HEK293 (cell line): ENCODE results near the gene UBL7.
A peak's percentile ranks its signal among the peaks of the same experiment; 100 is the strongest.

Experiments
- CTCF ChIA-PET: fragments of 350-600 bp; formaldehyde crosslinking; extraction: SDS; loops from one replicate; lab custom pipeline; 2021; ENCODE audit warnings: antibody characterized with exemption; lab: Yijun Ruan, JAX
- POLR2A ChIA-PET: fragments of 300-600 bp; formaldehyde crosslinking; extraction: SDS; loops from one replicate; lab custom pipeline; 2020; ENCODE audit warnings: antibody characterized with exemption, inconsistent platforms; lab: Yijun Ruan, JAX
- H3K27ac ChIP-seq: fragments of 200-500 bp; sonication (Bioruptor generic); 2 replicates; pipeline ENCODE4 v1.5.1; 2014; ENCODE audit warnings: low read depth, low read length, control low read depth, inconsistent platforms; ENCODE audit errors: extremely low read depth
- H3K36me3 ChIP-seq, 2 experiments: fragments of 200-500 bp in 1 of 2; sonication (Bioruptor generic) in 1 of 2; 1 replicate in 1 of 2; 2 replicates in 1 of 2; pipeline ENCODE4 v1.5.1; 2014 to 2017; ENCODE audit warnings: inconsistent platforms in 2 of 2, low read length in 2 of 2; ENCODE audit not compliant: control insufficient read depth in 2 of 2, insufficient read depth in 1 of 2
- H3K4me1 ChIP-seq: fragments of 200-500 bp; sonication (Bioruptor generic); 2 replicates; pipeline ENCODE4 v1.5.1; 2014; ENCODE audit warnings: mild to moderate bottlenecking, low read length, inconsistent platforms; ENCODE audit not compliant: control insufficient read depth, insufficient read depth
- H3K4me3 ChIP-seq: 2 replicates; pipeline ENCODE4 v1.5.1; 2011; ENCODE audit warnings: low read depth, mild to moderate bottlenecking, control low read depth, low read length, moderate library complexity
- H3K9me3 ChIP-seq: fragments of 200-500 bp; sonication (Bioruptor generic); 2 replicates; pipeline ENCODE4 v1.5.1; 2014; ENCODE audit warnings: low read depth, low read length, inconsistent platforms; ENCODE audit not compliant: control insufficient read depth, insufficient read depth
- ATF2 ChIP-seq: fragments of 450-650 bp; formaldehyde crosslinking; IDR thresholded peaks from 2 replicates; pipeline ENCODE4 v1.5.1; 2016; ENCODE audit warnings: missing biosample characterization, missing genetic modification characterization, low read depth
- INSM2 ChIP-seq: fragments of 450-650 bp; formaldehyde crosslinking; IDR thresholded peaks from 2 replicates; pipeline ENCODE4 v1.5.1; 2016; ENCODE audit warnings: missing biosample characterization, missing genetic modification characterization
- TCF7L2 ChIP-seq: IDR thresholded peaks from 2 replicates; pipeline ENCODE4 v1.6.1; 2011; ENCODE audit warnings: low read depth, mild to moderate bottlenecking, inconsistent platforms, low read length, moderate library complexity, borderline replicate concordance
- ZBTB17 ChIP-seq: fragments of 450-650 bp; formaldehyde crosslinking; IDR thresholded peaks from 2 replicates; pipeline ENCODE4 v1.5.1; 2016; ENCODE audit warnings: missing biosample characterization, missing genetic modification characterization
- ZEB2 ChIP-seq: fragments of 450-650 bp; formaldehyde crosslinking; IDR thresholded peaks from 2 replicates; pipeline ENCODE4 v1.5.1; 2016; ENCODE audit warnings: missing biosample characterization, missing genetic modification characterization
- ZFP3 ChIP-seq: fragments of 450-650 bp; formaldehyde crosslinking; IDR thresholded peaks from 2 replicates; pipeline ENCODE4 v1.5.1; 2016; ENCODE audit warnings: low read depth, missing biosample characterization, missing genetic modification characterization
- ZNF138 ChIP-seq: fragments of 450-650 bp; formaldehyde crosslinking; IDR thresholded peaks from 2 replicates; pipeline ENCODE4 v1.5.1; 2016; ENCODE audit warnings: missing biosample characterization, missing genetic modification characterization, borderline replicate concordance
- ZNF19 ChIP-seq: fragments of 450-650 bp; formaldehyde crosslinking; IDR thresholded peaks from 2 replicates; pipeline ENCODE4; 2016; ENCODE audit warnings: missing biosample characterization, missing genetic modification characterization, low read depth
- ZNF274 ChIP-seq, 2 experiments: fragments of 200-500 bp in 1 of 2; fragments of 450-650 bp in 1 of 2; sonication (Bioruptor generic) in 1 of 2; formaldehyde crosslinking in 1 of 2; IDR thresholded peaks; 2 replicates each; pipeline versions ENCODE4 v1.5.1 to v1.6.1; 2014 to 2016; ENCODE audit warnings: borderline replicate concordance in 1 of 2, inconsistent platforms in 1 of 2, low read length in 1 of 2, missing biosample characterization in 1 of 2, missing genetic modification characterization in 1 of 2
- ZNF426 ChIP-seq: fragments of 450-650 bp; formaldehyde crosslinking; IDR thresholded peaks from 2 replicates; pipeline ENCODE4 v1.5.1; 2017; ENCODE audit warnings: missing biosample characterization, missing genetic modification characterization, mild to moderate bottlenecking, inconsistent platforms, moderate library complexity
- ZNF548 ChIP-seq: fragments of 450-650 bp; formaldehyde crosslinking; IDR thresholded peaks from 2 replicates; pipeline ENCODE4 v1.5.1; 2016; ENCODE audit warnings: missing biosample characterization, missing genetic modification characterization
- ZNF558 ChIP-seq: fragments of 450-650 bp; formaldehyde crosslinking; IDR thresholded peaks from 2 replicates; pipeline ENCODE4 v1.5.1; 2016; ENCODE audit warnings: missing biosample characterization, missing genetic modification characterization
- ZNF561 ChIP-seq: fragments of 450-650 bp; IDR thresholded peaks from 2 replicates; pipeline ENCODE4 v1.5.1; 2018; ENCODE audit warnings: missing biosample characterization, missing genetic modification characterization, borderline replicate concordance
- ZNF654 ChIP-seq: fragments of 450-650 bp; formaldehyde crosslinking; IDR thresholded peaks from 2 replicates; pipeline ENCODE4 v1.5.1; 2016; ENCODE audit warnings: low read depth, missing biosample characterization, missing genetic modification characterization
- ZNF664 ChIP-seq: fragments of 450-650 bp; formaldehyde crosslinking; IDR thresholded peaks from 2 replicates; pipeline ENCODE4 v1.5.1; 2016; ENCODE audit warnings: missing biosample characterization, missing genetic modification characterization
- TF ChIP-seq, protein P1 (sequence below): fragments of 450-650 bp; formaldehyde crosslinking; IDR thresholded peaks from 2 replicates; pipeline ENCODE4 v1.5.1; 2016; ENCODE audit warnings: missing biosample characterization, missing genetic modification characterization

UBL7 gene

DNA sequence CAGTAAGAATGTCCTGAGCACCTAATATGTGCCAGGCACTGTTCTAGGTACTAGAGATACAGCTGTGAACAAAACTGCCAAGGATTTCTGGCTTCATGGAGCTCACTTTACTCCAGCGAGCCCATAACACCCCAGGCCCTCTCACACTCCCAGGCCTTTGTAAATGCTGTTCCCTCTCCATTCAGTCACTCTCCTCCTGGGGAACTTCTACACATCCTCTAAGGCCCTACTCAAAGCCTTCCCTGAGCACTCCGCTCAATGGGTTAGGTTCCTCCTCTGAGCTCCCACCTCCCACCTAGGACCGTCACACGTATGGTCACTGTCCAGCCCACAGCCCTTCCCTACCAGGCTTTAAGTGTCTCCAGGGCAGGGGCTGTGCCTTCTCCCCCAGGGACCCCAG, 54.4 kb downstream of the UBL7 start:
- no peak overlapping the region for H3K4me3 ChIP-seq
- TF ChIP-seq ZBTB17 (tag by site-specific recombination) (no peak), ZFP3 (tag by site-specific recombination) (peak; percentile 78)
- TF ChIP-seq, all 188 proteins: peak for 1
- Histone ChIP-seq H3K9me3 (no peaks in the 10 kb centered on the region), H3K36me3 (no peaks in the 10 kb centered on the region), H3K27ac (no peak overlapping the region), H3K4me1 (no peaks in the 10 kb centered on the region)
- ChIA-PET POLR2A (interaction anchor here (1.4 kb wide), 1 partner anchor 10 kb away, joined by 3 read pairs; no protein-coding TSS in a partner anchor), CTCF (interaction anchor here (0.5 to 2.0 kb wide), 6 partner anchors 24 to 364 kb away, joined by 4 to 6 read pairs (median 5); no protein-coding TSS in a partner anchor)

DNA sequence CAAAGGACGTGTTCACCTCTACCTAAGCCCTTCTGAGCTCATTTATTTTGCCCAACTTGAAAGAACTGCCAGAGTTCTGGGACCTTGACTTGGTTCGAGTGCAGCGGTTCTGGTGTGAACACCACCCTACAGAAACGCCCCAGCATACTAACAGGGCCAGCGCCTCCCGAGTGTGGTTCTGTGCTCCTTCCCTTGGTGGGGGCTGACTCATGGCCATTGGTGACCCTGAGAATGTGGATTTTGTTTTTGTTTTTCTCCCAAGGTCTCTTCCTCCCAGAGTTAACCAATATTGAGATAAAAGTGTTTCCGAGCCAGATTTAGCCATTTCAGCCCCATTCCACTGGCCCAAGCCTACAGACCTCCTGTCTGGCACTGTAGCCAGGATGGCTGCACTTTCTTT, 55.1 kb downstream of the UBL7 start:
- POLR2A ChIA-PET, result interaction anchor here (1.4 kb wide), 1 partner anchor 9 kb away, joined by 3 read pairs; no protein-coding TSS in a partner anchor
- no peaks in the 10 kb centered on the region for H3K9me3 ChIP-seq
- no peaks in the 10 kb centered on the region for H3K36me3 ChIP-seq
- no peak overlapping the region for H3K27ac ChIP-seq
- no peak overlapping the region for H3K4me3 ChIP-seq
- TF ChIP-seq ZNF426, result no peak
- CTCF ChIA-PET, result interaction anchor here (0.5 to 2.0 kb wide), 4 partner anchors 23 to 256 kb away, joined by 4 to 6 read pairs (median 5); no protein-coding TSS in a partner anchor
- no peaks in the 10 kb centered on the region for H3K4me1 ChIP-seq

- H3K36me3 ChIP-seq, result no peaks in the 10 kb centered on the region
- H3K9me3 ChIP-seq, result no peaks in the 10 kb centered on the region
- H3K27ac ChIP-seq, result no peak overlapping the region
- POLR2A ChIA-PET, result no interaction called here
- CTCF ChIA-PET, result interaction anchor here (1.3 to 1.4 kb wide), 2 partner anchors 8 to 22 kb away, joined by 3 to 4 read pairs; no protein-coding TSS in a partner anchor
- TF ChIP-seq, protein P1, sequence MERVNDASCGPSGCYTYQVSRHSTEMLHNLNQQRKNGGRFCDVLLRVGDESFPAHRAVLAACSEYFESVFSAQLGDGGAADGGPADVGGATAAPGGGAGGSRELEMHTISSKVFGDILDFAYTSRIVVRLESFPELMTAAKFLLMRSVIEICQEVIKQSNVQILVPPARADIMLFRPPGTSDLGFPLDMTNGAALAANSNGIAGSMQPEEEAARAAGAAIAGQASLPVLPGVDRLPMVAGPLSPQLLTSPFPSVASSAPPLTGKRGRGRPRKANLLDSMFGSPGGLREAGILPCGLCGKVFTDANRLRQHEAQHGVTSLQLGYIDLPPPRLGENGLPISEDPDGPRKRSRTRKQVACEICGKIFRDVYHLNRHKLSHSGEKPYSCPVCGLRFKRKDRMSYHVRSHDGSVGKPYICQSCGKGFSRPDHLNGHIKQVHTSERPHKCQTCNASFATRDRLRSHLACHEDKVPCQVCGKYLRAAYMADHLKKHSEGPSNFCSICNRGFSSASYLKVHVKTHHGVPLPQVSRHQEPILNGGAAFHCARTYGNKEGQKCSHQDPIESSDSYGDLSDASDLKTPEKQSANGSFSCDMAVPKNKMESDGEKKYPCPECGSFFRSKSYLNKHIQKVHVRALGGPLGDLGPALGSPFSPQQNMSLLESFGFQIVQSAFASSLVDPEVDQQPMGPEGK, result no peak
- TF ChIP-seq ZNF558 (tag by site-specific recombination), result no peak
- no peak for TF ChIP-seq ATF2 (tag by site-specific recombination)
- no peak for TF ChIP-seq ZNF561 (tag by site-specific recombination)
- no peak for TF ChIP-seq TCF7L2
- no peak for TF ChIP-seq ZNF548 (tag by site-specific recombination)
- TF ChIP-seq ZNF654 (tag by site-specific recombination), result no peak
- TF ChIP-seq INSM2 (tag by site-specific recombination), result no peak
- TF ChIP-seq ZNF138 (tag by site-specific recombination), result no peak
- no peak for TF ChIP-seq ZEB2 (tag by site-specific recombination)
- TF ChIP-seq ZNF274 (IDR thresholded peaks at IDR 0.05; ENCODE audit: low read length), result no peak
- TF ChIP-seq ZNF274 (tag by site-specific recombination; IDR thresholded peaks at IDR 0.05; ENCODE audit: borderline replicate concordance), result no peak
- TF ChIP-seq ZNF664 (tag by site-specific recombination), result no peak
- no peak for TF ChIP-seq ZNF19 (tag by site-specific recombination)
- H3K4me3 ChIP-seq, result no peak overlapping the region
- no peaks in the 10 kb centered on the region for H3K4me1 ChIP-seq
Measured at GRCh38 chr15:74403991-74404563, 56.9 kb downstream of the UBL7 start.
